HG03097 (cell line): ENCODE measurements around the gene FBXO11.

Source experiments
- ATAC-seq: cut with Tn5 transposase; IDR thresholded peaks from one replicate; pipeline ENCODE4 v1.9.1; 2021; ENCODE audit not compliant: unreplicated experiment, low FRiP score

FBXO11 gene

GRCh38 chr2:47744074-47744473 is 162.2 kb downstream of the FBXO11 start:
- ATAC-seq = no peak

- no peak for ATAC-seq
Measured at GRCh38 chr2:47741637-47742036, 164.7 kb downstream of the FBXO11 start.

GRCh38 chr2:47741101-47741500 is 165.2 kb downstream of the FBXO11 start:
- no peak for ATAC-seq
